NB4 (cell line): ENCODE measurements around the gene SFI1.

ENCODE experiments used
- POLR2A ChIP-seq: IDR thresholded peaks from 2 replicates; pipeline ENCODE4 v1.6.1; 2011; ENCODE audit warnings: mild to moderate bottlenecking; ENCODE audit not compliant: insufficient read length; ENCODE audit errors: extremely low read depth
- TF ChIP-seq, protein P1 (sequence below): IDR thresholded peaks from one replicate; pipeline ENCODE4 v1.5.1; 2012; ENCODE audit warnings: low read depth, low read length

GRCh38 chr22:31561238-31561887, 65.0 kb downstream of the SFI1 start:
- TF ChIP-seq, protein P1, sequence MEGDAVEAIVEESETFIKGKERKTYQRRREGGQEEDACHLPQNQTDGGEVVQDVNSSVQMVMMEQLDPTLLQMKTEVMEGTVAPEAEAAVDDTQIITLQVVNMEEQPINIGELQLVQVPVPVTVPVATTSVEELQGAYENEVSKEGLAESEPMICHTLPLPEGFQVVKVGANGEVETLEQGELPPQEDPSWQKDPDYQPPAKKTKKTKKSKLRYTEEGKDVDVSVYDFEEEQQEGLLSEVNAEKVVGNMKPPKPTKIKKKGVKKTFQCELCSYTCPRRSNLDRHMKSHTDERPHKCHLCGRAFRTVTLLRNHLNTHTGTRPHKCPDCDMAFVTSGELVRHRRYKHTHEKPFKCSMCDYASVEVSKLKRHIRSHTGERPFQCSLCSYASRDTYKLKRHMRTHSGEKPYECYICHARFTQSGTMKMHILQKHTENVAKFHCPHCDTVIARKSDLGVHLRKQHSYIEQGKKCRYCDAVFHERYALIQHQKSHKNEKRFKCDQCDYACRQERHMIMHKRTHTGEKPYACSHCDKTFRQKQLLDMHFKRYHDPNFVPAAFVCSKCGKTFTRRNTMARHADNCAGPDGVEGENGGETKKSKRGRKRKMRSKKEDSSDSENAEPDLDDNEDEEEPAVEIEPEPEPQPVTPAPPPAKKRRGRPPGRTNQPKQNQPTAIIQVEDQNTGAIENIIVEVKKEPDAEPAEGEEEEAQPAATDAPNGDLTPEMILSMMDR, result peak; percentile 65
- no peak for TF ChIP-seq POLR2A
